ENCODE measurements around the gene POLH.
A peak's percentile ranks its signal among the peaks of the same experiment; 100 is the strongest.
"Not testable (repeated sequence)": the region's sequence is repeated elsewhere in the genome, so short reads cannot be mapped to it uniquely, and the experiment has no call there.

Gene POLH

DNA sequence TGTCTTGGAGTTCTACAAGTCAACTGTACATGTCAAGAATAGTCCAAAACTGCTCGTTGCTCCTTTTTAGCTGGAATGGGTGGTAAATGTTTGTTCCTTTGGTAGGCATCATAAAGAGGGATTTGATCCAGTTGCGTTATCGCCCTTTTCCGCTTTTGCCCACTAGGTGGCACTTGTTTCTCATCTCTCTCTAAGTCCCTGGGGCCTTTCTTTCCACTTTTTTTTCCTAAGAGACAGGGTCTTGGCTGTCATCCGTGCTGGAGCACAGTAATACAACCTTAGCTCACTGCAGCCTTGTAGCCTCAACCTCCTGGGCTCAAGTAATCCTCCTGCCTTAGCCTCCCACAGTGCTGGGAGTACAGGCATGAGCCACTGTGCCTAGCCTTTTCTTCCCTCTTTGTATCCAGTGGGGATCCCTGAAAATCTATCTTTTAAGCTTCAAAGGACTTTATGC is 32.4 kb downstream of the POLH start:
- peak; percentile 95 for FAIRE-seq

DNA sequence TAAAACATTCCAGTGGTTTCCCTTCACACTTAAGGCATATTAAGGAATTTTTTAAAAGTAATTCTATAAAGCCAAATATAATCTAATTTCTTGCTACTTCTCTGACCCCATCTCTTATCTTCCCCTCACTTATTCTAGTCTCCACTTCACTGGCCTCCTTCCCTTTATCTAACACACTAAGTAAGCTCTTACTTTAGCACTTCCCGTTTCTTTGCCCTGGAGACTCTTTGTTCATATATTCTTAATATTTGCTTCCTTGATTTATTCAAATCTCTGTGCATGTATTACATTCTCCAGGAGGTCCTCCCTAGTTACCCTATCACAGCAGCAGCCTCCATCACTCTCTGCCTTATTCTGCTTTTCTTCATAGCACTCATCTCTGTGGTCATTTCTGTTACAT is 32.8 kb downstream of the POLH start:
- FAIRE-seq, result no peak

DNA sequence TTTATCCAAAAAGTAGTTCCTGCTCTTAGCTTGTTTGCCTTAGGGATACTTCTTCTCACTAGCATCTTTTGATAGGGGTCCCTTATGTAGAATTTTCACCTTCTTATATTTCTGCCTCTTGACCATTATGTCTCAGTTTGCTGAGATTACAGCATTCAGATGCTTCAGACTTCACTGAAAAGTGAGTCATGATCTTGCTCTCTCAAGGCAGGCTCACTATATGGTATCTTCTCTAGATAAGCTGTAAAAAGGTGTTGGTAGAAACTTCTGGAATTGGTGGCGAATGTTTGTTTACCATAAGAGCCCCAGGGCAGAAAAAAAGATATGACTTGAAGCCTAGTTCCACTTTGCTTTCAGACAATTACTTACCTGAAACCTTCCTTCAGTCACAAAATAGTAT is 33.4 kb downstream of the POLH start:
- no peak for FAIRE-seq

DNA sequence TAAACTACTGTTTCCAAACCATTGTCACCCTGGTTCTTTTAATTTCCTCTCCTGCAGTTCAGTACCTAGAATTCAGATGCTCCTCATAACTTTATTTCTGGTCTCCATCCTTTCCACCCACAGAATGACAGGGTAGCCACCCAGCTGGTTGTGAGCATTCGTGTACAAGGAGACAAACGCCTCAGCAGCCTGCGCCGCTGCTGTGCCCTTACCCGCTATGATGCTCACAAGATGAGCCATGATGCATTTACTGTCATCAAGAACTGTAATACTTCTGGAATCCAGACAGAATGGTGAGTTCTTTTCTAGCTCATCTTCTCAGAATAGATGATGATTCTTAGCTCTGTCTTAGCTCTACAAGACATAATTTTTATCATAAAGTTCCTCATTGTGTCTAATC is 34.4 kb downstream of the POLH start:
- FAIRE-seq, result no peak

DNA sequence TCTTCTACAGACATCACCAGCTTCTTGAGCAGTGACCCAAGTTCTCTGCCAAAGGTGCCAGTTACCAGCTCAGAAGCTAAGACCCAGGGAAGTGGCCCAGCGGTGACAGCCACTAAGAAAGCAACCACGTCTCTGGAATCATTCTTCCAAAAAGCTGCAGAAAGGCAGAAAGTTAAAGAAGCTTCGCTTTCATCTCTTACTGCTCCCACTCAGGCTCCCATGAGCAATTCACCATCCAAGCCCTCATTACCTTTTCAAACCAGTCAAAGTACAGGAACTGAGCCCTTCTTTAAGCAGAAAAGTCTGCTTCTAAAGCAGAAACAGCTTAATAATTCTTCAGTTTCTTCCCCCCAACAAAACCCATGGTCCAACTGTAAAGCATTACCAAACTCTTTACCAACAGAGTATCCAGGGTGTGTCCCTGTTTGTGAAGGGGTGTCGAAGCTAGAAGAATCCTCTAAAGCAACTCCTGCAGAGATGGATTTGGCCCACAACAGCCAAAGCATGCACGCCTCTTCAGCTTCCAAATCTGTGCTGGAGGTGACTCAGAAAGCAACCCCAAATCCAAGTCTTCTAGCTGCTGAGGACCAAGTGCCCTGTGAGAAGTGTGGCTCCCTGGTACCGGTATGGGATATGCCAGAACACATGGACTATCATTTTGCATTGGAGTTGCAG is 37.9 kb downstream of the POLH start:
- no peak for FAIRE-seq

DNA sequence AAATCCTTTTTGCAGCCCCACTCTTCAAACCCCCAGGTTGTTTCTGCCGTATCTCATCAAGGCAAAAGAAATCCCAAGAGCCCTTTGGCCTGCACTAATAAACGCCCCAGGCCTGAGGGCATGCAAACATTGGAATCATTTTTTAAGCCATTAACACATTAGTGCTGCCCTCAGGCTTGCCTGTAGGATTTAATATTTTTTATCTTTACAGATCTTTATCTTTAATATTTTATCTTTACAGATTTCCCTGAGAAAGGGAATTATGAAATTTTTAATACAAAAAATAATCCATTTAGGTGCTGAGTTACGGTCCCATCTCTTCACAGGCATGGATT is 38.4 kb downstream of the POLH start:
- no peak for FAIRE-seq

DNA sequence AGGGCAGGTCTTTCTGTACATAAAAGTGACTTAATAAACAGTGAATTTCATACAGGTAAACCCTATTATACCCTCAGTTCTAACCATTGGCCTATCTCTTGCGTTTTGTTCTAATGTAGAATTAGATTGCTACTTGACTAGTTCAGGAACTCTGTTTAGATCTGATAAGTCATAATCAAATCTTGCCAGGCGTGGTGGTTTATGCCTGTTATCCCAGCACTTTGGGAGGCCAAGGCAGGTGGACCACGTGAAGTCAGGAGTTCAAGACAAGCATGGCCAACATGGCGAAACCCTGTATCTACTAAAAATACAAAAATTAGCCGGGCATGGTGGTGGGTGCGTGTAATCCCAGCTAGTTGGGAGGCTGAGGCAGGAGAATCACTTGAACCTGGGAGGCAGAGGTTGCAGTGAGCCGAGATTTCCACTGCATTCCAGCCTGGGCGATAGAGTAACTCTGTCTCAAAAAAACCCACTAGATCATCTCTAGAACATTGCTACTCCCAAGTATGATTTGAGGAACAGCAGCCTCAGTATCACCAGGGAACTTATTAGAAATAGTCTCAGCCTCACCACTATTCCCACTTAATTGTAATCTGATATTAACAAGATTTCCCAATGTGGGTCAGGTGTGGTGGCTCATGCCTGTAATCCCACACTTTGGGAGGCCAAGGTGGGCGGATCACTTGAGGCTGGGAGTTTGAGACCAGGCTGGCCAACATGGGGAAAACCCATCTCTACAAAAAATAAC is 40.9 kb downstream of the POLH start:
- FAIRE-seq, result no peak

DNA sequence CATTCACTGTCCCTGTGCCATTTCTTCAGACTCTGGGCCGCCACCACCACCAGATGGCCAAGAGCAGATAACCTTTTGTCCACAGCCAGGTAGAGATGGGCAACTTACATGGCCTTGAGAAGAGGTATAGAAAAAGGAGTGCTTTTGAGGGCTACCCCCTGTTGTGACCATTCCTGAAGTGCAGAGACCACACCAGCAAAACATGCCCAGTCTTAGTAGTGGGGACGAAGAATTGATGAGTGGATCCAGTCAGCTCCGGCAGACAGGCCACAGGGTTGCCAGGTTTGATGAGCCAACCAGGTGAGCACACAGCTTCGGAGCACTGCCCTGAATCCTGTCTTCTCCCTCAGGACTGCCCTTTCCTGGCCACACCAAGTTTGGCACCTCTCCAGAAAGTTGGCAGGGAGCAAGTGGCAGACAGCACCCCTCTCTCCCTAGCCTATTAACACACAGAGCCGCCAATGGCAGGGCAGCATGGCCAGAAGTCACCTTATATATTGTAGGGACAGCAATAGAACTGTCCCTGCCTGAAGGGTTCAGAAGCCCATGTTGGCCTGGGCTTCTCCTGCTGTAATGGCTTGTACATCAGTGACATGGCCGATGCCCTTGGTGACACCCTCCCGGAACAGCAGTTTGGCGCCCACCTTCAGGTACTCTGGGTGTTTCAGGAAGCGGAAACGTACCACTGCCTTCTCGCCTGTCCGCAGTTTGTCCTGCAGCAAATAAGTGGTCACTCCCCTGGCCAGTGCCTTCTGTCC is 45.3 kb downstream of the POLH start:
- FAIRE-seq, result no peak

DNA sequence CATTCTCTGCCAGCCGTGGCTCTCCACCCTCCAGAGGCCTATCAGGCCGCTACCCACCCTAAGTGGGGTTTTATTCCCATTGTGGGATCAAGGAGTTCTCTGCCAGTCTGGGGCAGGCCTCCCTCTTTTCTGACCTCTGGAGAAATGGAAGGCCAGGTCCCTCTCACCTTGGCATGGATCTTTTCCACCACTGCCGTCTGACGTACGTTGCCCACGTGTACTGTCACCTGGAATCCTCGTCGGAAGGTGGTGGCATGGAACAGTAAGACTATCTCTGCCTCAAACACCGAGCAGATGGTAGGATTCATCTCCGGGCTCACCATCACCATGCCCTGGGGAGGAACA is 45.8 kb downstream of the POLH start:
- no peak for FAIRE-seq

DNA sequence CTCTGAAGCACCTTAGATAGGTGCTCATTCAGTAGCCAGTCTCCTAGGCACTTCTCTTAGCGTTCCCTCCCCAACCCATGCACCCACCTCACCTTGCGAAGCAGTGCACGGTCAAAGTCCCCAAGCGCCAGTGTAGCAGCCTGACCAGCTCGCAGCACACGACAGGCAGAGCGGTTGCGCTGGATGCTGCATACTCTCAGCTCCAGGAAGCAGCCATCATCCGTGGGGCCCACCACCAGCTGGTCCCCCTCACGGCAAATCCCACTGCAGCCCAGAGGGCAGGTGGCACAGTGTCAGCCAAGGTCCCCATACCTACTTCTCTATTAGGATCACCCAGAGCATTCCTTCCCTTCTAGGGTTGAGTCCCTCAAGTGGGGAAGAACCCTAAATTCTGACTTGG is 46.6 kb downstream of the POLH start:
- no peak for FAIRE-seq

DNA sequence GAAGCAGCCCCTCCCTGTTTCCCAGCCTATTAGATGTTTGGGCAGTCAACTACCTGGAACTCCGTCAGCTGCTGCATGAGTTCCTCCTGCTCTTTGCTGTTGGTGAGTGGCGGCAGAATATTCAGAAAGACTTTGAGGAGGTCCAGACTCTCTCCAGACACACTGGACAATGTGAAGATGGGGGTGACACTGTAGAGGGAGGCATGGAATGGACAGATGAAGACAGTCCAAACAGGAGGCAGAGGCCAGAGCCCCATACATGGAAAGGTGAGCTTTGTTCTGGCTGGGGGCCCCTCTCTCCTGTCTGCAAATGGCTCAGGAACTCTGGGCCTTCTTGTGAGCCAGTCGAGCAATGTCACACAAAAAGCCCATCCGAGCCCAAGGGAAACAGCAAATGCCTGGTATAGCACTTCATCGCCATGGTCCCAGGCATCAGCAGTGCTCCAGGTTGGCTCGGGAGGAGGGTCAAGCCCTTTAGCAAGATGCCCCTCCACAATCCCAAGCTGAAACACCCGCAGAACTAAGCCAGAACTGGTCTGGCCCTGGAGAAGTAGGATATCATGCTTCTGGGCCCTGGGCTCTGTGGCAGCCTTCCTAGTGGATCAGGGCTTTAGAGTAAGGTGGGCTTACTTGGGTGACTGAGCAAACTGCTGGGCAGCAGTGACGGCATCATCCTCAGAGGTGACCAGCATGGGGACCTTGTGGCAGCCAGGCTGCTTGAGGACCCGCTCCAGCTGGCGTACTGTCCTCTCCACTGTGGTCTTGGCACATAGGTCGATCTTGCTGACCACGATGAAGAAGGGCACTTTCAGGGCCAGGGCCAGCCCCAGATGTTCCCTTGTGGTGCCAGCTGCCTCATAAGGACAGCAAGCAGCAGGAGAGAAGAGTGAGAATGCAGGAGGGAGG is 48.1 kb downstream of the POLH start:
- FAIRE-seq, result no peak

DNA sequence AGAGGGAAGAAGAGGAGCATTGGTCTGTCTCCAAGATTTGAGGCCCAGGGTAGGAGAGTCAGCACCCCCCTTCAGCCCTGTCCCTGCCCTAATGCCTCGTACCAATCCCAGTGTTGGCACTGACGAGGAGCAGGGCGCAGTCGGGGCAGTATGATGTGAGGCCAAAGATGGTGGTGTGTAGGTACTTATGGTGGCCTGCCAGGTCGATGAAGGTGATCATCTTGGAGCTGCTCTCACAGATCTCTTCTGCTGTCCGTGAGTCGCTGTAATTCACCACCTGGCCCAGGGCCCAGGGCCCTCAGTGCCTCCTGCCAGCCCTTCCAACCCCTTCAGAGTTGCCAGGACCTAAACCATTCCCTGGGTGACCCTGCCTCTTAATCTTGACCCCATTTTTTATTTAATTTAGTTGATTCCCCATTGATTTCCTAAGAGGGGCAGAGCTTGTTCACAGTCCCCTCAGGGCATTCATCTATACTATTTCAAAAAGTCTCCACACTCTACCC is 48.9 kb downstream of the POLH start:
- no peak for FAIRE-seq

DNA sequence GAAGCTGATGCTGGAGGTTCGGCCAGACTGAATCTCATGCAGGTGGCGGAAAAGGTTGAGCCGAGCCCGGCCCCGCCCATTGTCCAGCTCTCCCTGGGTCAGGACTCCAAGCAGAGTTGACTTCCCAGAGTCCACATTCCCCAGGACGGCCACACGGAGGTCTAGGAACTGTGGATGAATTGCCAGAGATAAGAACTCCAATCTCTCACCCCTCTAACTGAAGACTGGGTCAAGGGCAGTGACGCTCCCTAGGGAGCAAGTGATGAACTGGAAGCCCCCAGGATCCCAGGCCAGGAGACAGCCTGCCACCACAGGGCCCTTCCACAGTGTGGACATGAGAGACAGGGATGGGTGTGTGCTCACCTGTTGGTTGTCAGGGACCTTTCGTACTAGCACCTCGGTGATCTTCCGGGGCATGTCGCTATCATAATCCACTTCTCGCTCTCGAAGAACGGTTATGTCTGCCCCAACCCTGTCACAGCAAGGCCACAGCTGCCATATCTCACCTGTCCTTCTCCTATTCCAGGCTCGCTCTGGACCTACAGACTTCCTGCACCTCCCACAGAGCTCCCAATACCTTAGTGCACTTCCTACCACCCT is 49.5 kb downstream of the POLH start:
- no peak for FAIRE-seq

DNA sequence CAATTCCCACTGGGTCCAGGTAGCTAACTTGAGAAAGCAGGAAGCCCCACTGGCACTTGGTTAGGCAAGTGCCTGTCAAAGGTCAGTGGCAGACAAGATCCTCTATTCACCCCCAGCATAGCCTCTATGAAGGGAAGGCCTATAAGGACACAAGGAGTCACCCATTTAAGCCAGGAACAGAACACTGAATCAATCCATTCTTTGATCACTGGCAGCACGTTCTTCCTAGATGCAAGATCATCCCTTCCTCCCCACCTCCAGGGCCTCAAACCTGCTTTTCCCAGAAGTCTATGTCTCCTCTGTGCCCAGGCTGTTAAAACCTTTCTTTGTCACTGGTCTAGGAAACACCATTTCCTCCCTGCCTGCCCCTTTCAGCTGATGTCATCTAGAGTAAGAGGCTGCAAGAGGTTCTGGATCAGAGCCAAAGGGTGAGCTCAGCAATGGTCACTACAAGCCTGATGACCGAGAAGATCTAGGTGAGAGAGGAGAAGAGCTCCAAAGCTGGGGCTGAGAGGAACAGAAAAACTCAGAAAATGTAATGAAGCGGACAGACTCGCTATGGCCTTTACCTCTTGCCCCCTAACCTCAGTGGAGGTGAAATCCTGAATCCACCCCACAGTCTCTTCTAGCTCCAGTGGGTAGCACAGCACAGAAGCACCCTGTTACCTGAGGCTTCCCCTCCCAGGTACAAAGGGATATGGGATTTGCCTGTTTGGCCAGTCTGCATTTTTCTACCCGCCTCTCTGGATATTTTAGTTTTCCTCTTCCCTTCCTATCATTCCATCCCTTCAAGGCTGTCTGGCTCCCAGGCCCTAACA is 51.2 kb downstream of the POLH start:
- no peak for FAIRE-seq

DNA sequence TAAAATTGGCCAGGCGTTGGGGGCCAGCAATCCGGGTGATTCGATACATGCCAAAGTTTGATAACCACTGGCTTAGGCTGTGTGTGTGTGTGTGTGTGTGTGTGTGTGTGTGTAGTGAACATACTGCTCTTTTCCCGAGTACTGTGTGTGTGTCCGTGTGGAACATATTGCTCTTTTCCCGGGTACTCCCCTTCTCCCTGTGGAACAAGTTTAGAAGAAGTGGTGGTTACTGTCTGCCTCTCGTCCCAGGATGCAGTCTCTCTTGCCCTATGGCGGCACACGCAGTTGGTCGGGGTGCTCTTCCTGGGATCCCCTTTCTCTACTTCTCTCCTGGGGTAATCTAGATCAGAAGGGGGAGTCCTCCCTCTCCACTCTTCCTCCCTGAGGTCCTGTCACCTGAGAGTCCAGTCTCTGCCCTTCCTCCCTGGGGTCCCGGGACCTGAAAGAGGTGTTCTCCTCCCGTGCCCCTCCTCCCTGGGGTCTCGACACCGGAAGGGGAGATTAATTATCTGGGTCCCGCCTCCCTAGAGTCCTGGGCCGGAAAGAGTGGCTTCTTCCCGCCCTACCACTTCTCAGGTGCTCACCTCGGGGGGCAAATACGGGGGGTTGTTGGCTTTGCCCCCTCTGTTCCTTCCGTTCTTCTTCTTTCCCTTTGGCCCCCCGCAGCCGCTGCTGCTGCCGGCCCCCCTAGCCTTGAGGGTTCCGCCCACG is 52.6 kb downstream of the POLH start:
- FAIRE-seq, result no peak

DNA sequence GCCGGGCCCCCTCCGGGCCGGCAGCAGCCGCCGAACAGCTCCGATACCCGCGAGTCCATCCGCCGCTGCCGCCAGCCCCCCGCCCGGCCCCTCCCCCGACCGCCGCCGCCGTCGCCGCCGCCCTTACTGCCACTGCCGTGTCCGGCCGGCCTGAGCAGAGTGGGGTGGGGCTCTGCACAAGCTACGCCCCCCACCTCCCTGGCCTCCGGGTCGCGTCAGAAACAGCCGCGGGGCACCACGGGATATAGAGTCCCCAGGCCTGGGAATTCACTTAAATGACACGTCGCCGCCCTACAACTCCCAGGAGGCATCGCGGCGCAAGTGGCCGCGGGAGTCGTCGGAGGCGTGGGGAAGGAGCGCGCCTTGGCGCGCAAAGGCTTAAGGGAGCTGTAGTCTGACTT is 53.1 kb downstream of the POLH start, which contains the start of gene GTPBP2:
TSS of gene GTPBP2 (minus strand) at position 161 of the 401 bp plus-strand sequence. CDS start at position 59, 102 bp downstream.
- peak; percentile 96 for FAIRE-seq

DNA sequence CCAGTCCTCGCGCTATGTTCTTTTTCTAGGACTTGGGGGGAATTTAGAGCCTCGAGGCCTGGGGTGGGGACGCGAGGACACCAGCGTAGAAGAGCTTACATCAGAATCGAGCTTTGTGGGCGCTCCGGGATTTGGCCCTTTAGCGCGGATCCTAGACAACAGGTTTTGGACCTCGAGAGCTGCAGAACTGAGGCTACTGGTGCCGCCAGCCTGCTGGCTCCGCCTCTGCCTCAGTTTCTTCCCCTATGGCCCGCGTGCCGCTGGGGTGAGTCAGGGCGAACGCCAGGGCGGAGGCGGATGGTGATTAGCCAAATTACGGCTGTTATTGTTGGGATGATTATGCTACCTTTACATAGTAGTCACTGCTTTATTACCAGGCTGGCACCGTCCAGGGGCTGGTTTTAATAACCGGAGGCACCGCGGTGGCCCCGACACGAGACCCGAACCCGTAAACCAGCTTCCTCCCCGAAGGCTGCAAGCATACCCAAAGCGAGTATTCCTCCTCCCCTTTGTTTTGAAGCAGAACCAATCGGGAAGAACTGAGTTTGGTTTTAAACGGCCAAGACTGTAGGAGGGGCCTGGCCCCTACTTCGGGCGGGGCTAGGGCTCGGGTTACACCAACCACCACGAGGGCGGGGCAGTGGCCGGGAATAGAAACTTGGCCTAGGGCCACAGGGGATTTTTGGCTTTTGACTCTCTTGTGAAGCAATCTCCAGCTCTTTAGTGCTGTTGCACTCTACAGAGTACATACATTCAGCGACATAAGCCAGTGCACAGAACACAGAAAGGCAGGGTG is 53.7 kb downstream of the POLH start:
- peak; percentile 99 for FAIRE-seq

DNA sequence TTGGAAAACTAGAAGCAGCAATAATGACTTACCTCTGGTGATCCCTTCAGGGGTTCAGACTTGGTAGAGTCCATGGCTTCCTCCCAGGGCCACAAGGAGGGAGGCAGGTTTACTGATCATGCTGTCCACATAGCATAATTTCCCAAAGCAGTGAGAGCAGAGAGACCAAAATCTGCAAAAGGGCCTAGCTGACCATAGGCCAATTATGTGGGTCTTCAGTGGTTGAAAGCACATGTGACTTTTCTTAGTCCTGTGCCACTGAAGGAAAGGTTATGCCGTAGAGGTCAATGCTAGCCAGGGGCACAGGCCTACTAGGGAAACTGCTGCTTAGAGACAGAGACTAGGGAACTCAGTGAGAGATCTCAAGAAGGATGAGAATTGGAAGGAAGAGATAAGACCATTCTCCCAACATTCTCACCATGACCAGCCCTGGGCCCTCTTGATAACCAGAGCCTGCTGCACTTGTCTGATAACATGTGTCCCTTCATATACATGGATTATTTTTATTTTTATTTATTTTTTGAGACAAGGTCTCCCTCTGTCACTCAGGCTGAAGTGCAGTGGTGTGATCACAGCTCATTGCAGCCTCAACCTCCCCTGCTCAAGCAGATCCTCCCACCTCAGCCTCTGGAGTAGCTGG is 55.1 kb downstream of the POLH start:
- no peak for FAIRE-seq

DNA sequence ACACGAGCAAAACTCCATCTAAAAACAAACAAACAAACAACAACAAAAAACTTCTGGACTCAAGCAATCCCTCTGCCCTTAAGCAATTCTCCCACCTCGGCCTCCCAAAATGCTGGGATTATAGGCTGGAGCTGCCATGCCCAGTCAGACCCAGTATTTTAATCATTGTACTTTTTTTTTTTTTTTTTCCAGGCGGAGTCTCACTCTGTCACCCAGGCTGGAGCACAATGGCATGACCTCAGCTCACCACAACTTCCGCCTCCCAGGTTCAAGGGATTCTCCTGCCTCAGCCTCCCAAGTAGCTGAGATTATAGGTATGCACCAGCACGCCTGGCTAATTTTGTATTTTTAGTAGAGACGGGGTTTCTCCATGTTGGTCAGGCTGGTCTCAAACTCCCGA is 57.0 kb downstream of the POLH start:
- FAIRE-seq, result not testable (repeated sequence)

All from G401.6 (cell line).